Cardiac muscle cell (in vitro differentiated cells and primary cell): ENCODE data around the gene PSMA3. TPM values are rescaled to one million over a fixed set of nuclear protein-coding genes. Genes with fewer than 3 reads are reported as not detected.

Experiments used
- DNase-seq, 2 donors: peaks; one replicate each; pipeline versions ENCODE4 v3.0.0 to v3.0.0-alpha.2; 2010 to 2017; ENCODE audit warnings: low read depth in 1 of 2, low spot score in 1 of 2
- H3K27ac ChIP-seq: fragments of 200-600 bp; sonication (generic); 2 replicates; pipeline ENCODE4 v1.5.1; 2016
- H3K27me3 ChIP-seq: fragments of 200-600 bp; sonication (generic); 2 replicates; pipeline ENCODE4 v1.6.0; 2016; ENCODE audit warnings: control low read depth
- H3K36me3 ChIP-seq: fragments of 200-600 bp; sonication (generic); 2 replicates; pipeline ENCODE4 v1.5.1; 2016; ENCODE audit warnings: control low read depth
- H3K4me1 ChIP-seq: fragments of 200-600 bp; sonication (generic); 2 replicates; pipeline ENCODE4 v1.8.1; 2017; ENCODE audit warnings: low read depth, mild to moderate bottlenecking, mixed run types
- H3K4me3 ChIP-seq: fragments of 200-600 bp; sonication (generic); 2 replicates; pipeline ENCODE4 v1.5.1; 2016; ENCODE audit warnings: mild to moderate bottlenecking
- H3K9me3 ChIP-seq: fragments of 200-600 bp; sonication (generic); 2 replicates; pipeline ENCODE4 v1.5.1; 2017; ENCODE audit warnings: low read depth, mild to moderate bottlenecking, control low read depth
- polyA plus RNA-seq: library from polyadenylated mRNA; unstranded; fragments of >200 nt; fragmentation: Nextera tagmentation; extraction: Ambion mirVana; gene quantifications from 2 replicates; pipeline ENCODE4 v1.2.1, GENCODE V29; 2016
- total RNA-seq: library from RNA; depleted of rRNA; stranded (reverse); fragments of >200 nt; gene quantifications from 2 replicates; pipeline ENCODE4 v1.2.3, GENCODE V29; 2016
- TF ChIP-seq, protein P1 (sequence below): IDR thresholded peaks from 2 replicates; pipeline ENCODE4 v1.5.1; 2012; ENCODE audit warnings: low read depth, mild to moderate bottlenecking, low read length

The PSMA3 gene
- total RNA-seq (74.0 and 102 TPM in 2 replicates), polyA plus RNA-seq (235 and 279 TPM in 2 replicates)

- DNase-seq, result peak; percentile 98
These were observed at the start of gene PSMA3 for GRCh38 chr14:58244556-58245387. TSS of gene PSMA3 (plus strand) at chr14:58244843. CDS start at chr14:58244921, 78 bp downstream.

GRCh38 chr14:58196198-58196597, 48.4 kb upstream of the PSMA3 start:
- Histone ChIP-seq H3K36me3 (no peaks in the 10 kb centered on the region), H3K4me1 (peaks cover 22% of the 10 kb centered on the region), H3K27ac (no peak overlapping the region), H3K4me3 (no peak overlapping the region), H3K9me3 (no peaks in the 10 kb centered on the region), H3K27me3 (no peaks in the 10 kb centered on the region)
- TF ChIP-seq, protein P1, sequence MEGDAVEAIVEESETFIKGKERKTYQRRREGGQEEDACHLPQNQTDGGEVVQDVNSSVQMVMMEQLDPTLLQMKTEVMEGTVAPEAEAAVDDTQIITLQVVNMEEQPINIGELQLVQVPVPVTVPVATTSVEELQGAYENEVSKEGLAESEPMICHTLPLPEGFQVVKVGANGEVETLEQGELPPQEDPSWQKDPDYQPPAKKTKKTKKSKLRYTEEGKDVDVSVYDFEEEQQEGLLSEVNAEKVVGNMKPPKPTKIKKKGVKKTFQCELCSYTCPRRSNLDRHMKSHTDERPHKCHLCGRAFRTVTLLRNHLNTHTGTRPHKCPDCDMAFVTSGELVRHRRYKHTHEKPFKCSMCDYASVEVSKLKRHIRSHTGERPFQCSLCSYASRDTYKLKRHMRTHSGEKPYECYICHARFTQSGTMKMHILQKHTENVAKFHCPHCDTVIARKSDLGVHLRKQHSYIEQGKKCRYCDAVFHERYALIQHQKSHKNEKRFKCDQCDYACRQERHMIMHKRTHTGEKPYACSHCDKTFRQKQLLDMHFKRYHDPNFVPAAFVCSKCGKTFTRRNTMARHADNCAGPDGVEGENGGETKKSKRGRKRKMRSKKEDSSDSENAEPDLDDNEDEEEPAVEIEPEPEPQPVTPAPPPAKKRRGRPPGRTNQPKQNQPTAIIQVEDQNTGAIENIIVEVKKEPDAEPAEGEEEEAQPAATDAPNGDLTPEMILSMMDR, result no peak
- DNase-seq, result peak in 1 of 2 donors; percentile 16

More at GRCh38 chr14:58244556-58245387, at the start of gene PSMA3:
- Histone ChIP-seq H3K27ac (peak within 1 kb of the TSS; percentile 96), H3K27me3 (no peaks in the 10 kb centered on the region), H3K9me3 (no peaks in the 10 kb centered on the region), H3K4me1 (peaks cover 21% of the 10 kb centered on the region), H3K36me3 (no peaks in the 10 kb centered on the region), H3K4me3 (peak within 1 kb of the TSS; percentile 73)
- TF ChIP-seq, protein P1, result no peak

- Histone ChIP-seq H3K4me3 (no peak overlapping the region), H3K27me3 (no peaks in the 10 kb centered on the region), H3K4me1 (peaks cover 7% of the 10 kb centered on the region), H3K9me3 (no peaks in the 10 kb centered on the region), H3K27ac (no peak overlapping the region), H3K36me3 (no peaks in the 10 kb centered on the region)
- no peak for DNase-seq
- TF ChIP-seq, protein P1, result no peak
These were observed 46.6 kb upstream of the PSMA3 start for GRCh38 chr14:58198086-58198485.

- peaks cover 7% of the 10 kb centered on the region for H3K36me3 ChIP-seq
- no peaks in the 10 kb centered on the region for H3K27me3 ChIP-seq
- H3K27ac ChIP-seq, result peak within 1 kb of the TSS; percentile 96
- peak; percentile 83 to 92 for DNase-seq
- TF ChIP-seq, protein P1, result no peak
- peaks cover 7% of the 10 kb centered on the region for H3K4me1 ChIP-seq
- H3K9me3 ChIP-seq, result no peaks in the 10 kb centered on the region
- peak within 1 kb of the TSS; percentile 84 for H3K4me3 ChIP-seq
These were observed 44.7 kb upstream of the PSMA3 start, which contains the start of gene ACTR10 for GRCh38 chr14:58199726-58200479. TSS of gene ACTR10 (plus strand) at chr14:58200149. CDS start at chr14:58200218, 69 bp downstream.

GRCh38 chr14:58200480-58200841, 44.2 kb upstream of the PSMA3 start:
- DNase-seq, result no peak
- H3K27ac ChIP-seq, result peak overlapping the region; percentile 96
- H3K36me3 ChIP-seq, result peaks cover 7% of the 10 kb centered on the region
- peak overlapping the region; percentile 84 for H3K4me3 ChIP-seq
- H3K4me1 ChIP-seq, result peaks cover 7% of the 10 kb centered on the region
- no peaks in the 10 kb centered on the region for H3K27me3 ChIP-seq
- no peaks in the 10 kb centered on the region for H3K9me3 ChIP-seq
- TF ChIP-seq, protein P1, result no peak
